Measurements from ENCODE around the gene NCOR1.

NCOR1 gene

DNA sequence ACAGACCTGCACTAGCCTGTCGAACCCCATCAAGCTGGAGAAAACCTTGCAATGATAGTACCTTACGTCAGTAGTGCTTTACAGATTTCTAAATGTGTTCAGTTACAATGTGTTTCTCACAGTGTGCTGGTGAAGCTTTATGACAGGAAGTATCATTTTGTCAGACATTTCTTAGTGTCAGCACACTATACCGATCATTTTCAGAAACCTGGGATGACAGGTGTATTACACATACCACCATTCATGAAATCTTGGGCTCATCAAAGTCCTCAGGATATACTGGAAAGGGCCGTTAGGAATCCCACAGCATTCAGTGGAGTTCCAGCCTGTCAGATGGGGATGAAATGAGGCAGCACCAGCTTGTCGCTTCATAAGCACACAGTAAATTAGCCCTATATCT is 188.4 kb downstream of the NCOR1 start:
- no peak for DNase-seq (ENCODE audit: low spot score)

DNA sequence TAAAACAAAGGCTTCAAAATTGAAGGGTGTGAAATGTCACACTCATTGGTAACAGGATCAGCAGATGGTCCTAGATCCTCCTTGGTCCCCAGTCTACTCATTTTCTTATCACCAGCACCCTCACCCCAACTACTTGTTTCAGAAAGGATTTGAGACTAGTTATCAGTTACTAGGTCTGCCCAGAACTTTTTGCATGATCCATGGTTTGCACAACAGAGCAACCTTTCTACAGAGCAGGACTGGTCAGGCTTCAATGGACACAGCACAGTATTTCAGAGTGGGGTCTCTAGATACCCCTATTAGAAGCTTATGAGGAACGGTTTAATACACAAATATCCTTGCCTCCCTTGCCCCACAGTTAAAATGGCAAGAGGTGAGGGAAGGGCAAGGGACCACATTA is 190.1 kb downstream of the NCOR1 start:
- no peak for DNase-seq (ENCODE audit: low spot score)

DNA sequence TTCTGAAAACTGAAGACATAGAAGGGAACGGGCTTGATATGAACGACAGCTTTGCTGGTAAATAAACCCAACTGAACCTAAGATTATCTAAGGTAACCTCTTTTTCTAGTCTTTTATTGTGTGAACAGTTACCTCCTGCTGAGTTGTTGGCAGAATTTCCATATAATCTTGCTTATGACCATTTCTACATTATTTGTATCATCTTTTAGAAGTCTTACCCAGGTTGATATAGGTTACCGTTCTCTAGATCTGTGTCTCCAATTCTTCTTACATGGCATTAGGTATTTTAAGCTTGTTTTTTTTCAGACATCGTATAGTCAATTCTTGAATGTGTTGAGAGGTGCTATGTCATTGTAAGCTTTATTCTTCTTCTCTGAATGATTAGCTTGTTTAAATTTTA is 191.5 kb downstream of the NCOR1 start:
- DNase-seq (ENCODE audit: low spot score), result no peak

DNA sequence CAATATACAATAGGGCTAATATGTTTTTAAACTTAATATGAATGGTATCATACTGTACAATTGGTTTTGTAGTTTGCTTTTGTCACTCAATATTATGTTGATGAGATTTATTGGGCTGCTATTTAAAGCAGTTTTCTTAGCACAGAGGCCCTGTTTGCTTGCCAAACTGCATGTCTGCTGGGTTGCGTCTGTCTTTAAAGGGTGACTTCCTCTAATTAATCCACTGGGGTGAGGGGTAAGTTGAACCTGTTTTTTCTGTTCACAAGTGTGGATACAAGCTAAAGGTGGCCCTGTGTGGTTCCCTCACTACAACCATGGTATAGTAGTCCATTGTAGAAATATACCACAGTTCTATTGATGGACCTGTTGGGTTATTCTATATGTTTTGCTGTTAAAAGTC is 196.0 kb downstream of the NCOR1 start:
- no peak for DNase-seq (ENCODE audit: low spot score)

DNA sequence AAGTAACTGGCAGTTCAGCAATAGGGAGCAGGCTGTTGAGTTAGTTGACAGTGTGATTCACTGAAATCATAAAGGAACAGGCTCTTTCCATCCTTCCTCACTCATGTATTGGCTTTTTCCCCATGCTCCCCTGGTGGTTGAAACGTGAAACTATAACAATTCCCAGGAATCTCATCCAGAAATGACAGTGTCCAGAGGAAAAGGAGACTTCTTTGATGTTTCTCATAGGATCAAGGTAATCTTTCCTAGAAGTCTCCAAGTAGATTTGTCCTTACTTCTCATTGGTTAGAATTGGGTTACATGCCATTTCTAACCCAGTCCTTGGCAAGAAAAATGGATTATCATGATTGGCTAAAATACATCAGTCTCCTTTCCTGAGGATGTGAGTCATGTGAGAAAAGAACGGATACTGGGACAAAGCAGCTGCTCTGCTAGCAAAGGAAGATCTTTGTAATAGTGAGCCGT is 201.4 kb downstream of the NCOR1 start:
- DNase-seq (ENCODE audit: low spot score), result peak; percentile 99

- DNase-seq (ENCODE audit: low spot score), result no peak
These were observed 207.9 kb downstream of the NCOR1 start for GRCh38 chr17:16007439-16007838.

DNA sequence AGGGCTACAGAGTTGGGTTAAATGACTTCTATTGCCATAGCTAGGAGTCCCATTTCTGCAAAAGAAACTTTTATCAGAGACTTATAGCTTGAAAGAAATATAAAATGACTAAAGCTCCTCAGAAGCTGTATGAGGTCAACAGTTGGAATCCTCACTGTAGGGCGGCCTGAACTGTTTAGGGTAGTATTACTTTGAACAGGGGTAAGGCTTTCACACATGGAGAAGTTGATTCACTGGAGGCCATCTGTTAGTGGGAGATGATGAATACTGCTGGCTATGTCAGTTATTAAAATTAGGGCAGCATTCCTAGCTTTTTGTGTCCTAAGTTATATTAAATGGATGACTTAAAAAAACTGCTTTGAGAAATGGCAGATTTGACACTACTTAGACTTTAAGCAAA is 209.7 kb downstream of the NCOR1 start:
- DNase-seq (ENCODE audit: low spot score), result no peak

- no peak for DNase-seq (ENCODE audit: low spot score)
These were observed 211.5 kb downstream of the NCOR1 start for GRCh38 chr17:16003841-16004240.

- no peak for DNase-seq (ENCODE audit: low spot score)
These were observed 212.6 kb downstream of the NCOR1 start for GRCh38 chr17:16002708-16003260.

DNA sequence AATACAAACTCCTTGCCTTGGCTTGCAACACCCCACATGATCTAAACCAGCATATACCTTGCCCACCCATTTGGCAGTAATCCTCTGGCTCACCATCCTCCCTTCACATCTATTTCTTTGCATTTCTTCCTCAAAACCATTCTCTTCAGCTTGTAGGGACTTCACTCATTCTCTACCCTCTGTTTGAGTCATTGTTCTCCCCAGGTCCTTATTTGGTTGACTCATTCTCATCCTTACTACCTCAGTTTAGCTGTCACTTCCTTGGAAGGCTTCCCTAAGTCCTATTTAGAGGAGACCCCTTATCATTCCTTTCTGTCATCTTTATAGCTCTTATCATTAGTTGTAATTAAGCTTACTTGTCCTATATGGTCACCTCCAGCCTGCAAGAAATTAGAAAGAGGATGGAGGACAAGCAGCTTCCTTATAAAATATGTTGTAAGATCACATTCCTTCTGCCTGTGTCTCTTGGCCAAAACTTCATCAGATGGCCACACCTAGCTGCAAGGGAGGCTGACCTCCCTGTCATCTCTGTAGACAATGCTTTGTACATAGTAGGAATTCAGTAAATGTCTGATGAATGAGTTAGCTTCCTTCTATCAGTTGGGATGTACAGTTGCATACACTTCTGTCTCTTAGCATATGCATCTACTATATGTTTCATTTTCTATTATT is 214.0 kb downstream of the NCOR1 start:
- DNase-seq (ENCODE audit: low spot score), result no peak

- no peak for DNase-seq (ENCODE audit: low spot score)
These were observed 215.1 kb downstream of the NCOR1 start for GRCh38 chr17:15999974-16000827.

DNA sequence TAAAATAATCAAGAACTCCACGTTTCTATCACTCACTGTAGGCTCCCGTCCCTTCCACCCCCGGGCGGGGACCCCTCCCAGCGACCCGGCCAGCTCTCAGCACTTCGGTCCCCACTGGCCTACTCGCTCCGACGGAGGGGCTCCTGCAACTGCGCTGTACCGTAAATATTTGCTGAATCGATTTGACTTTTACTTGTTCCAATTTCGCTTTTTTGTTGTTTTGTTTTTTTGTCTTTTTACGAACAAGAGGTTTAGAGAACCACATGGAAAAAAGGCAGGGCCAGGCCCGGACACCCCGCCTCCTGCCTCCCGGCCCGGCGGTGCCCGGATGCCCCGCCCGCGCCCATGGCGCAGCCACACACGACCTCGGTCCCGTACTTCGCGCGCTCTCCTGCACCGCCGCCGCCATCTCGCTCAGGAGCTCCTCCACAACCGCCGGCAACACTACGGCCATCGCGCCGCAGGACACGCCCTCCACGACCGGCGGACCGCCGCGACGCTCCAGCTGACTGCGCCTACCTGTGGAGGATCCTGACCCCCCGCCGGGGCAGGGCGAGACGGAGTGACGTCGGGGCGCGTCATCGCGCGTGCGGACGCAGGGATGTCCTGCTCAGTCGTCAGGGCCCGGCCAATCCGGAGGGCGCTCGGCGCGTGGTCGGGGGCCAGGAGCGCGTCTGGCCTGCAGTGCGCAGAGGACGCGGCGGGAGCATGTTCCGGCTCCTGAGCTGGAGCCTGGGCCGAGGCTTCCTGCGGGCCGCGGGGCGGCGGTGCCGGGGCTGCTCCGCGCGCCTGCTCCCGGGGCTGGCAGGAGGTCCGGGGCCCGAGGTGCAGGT is 216.0 kb downstream of the NCOR1 start, which contains the start of the genes TTC19 and ZSWIM7:
Gene TTC19, plus strand, starts transcription at position 684 of the 833 bp plus-strand sequence. Its CDS starts 25 bp downstream, at position 709.
Gene ZSWIM7, minus strand, starts transcription at position 564 of the 833 bp plus-strand sequence. Its CDS starts 110 bp downstream, at position 454.
- peak; percentile 91 for DNase-seq (ENCODE audit: low spot score)

GRCh38 chr17:15998031-15998562 is 217.2 kb downstream of the NCOR1 start:
- no peak for DNase-seq (ENCODE audit: low spot score)

DNA sequence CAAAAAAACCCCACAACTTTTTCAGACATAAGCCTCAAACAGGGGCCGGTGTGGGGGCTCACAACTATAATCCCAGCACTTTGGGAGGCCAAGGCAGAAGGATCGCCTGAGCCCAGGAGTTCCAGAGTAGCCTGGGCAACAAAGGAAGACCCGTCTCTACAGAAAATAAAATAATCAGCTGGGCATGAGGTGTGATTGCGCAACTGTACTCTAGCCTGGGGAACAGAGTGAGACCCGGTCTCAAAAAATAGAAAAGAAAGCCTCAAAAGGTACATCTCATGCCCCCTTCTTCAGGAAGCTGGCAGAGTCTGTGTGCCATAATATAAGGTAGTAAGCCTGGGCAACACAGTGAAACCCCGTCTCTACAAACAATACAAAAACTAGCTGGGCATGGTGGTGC is 219.0 kb downstream of the NCOR1 start:
- no peak for DNase-seq (ENCODE audit: low spot score)

- DNase-seq (ENCODE audit: low spot score), result no peak
These were observed 233.4 kb downstream of the NCOR1 start for GRCh38 chr17:15981646-15982580.

GRCh38 chr17:15981208-15981607 is 234.1 kb downstream of the NCOR1 start:
- DNase-seq (ENCODE audit: low spot score), result no peak

Data from kidney capillary endothelial cell (primary cell).